AG09319 (cell line): ENCODE data around the gene CDK5RAP2.
"Not testable (repeated sequence)": the region's sequence is repeated elsewhere in the genome, so short reads cannot be mapped to it uniquely, and the experiment has no call there.

Source experiments
- DNase-seq: peaks from one replicate; pipeline ENCODE4 v3.0.0-alpha.2; 2010; ENCODE audit warnings: low read depth; ENCODE audit errors: extremely low read depth
- TF ChIP-seq, protein P1 (sequence below): IDR thresholded peaks from 2 replicates; pipeline ENCODE4 v1.5.1; 2011; ENCODE audit warnings: low read depth, mild to moderate bottlenecking, inconsistent platforms, low read length, moderate library complexity

The CDK5RAP2 gene

DNA sequence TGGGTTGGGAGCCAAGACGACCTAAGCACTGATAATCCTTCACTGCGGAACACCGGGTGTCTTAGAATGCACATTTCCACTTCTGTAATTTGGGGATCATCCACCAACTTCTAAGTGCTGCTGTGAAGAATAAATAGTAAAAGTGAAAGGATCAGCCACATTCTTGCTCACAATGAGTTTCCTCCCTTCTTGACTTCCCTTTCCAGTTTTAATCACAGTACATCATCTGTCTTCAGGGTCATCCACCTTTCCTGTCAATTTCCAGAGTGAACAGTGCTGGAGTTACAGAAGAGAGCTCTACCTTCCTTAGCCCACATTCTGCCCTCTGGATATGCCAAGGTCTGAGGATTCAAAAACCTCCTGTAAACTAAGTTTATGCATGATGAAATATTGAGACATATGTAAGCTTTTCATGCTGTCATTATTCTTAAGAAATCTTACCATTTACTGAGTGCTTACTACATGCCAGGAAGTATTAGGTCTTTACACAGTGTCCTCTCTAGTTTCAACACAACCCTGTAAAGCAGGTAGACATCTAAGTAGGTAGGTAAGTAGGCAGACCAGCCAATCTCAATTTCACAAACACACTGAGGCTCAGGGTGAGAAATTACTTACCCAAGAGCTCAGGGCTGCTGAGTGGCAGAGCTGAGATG is 105.2 kb downstream of the CDK5RAP2 start:
- TF ChIP-seq, protein P1, sequence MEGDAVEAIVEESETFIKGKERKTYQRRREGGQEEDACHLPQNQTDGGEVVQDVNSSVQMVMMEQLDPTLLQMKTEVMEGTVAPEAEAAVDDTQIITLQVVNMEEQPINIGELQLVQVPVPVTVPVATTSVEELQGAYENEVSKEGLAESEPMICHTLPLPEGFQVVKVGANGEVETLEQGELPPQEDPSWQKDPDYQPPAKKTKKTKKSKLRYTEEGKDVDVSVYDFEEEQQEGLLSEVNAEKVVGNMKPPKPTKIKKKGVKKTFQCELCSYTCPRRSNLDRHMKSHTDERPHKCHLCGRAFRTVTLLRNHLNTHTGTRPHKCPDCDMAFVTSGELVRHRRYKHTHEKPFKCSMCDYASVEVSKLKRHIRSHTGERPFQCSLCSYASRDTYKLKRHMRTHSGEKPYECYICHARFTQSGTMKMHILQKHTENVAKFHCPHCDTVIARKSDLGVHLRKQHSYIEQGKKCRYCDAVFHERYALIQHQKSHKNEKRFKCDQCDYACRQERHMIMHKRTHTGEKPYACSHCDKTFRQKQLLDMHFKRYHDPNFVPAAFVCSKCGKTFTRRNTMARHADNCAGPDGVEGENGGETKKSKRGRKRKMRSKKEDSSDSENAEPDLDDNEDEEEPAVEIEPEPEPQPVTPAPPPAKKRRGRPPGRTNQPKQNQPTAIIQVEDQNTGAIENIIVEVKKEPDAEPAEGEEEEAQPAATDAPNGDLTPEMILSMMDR = no peak
- DNase-seq = peak; percentile 58

GRCh38 chr9:120473608-120474007 is 106.4 kb downstream of the CDK5RAP2 start:
- TF ChIP-seq, protein P1 = no peak
- DNase-seq = no peak

DNA sequence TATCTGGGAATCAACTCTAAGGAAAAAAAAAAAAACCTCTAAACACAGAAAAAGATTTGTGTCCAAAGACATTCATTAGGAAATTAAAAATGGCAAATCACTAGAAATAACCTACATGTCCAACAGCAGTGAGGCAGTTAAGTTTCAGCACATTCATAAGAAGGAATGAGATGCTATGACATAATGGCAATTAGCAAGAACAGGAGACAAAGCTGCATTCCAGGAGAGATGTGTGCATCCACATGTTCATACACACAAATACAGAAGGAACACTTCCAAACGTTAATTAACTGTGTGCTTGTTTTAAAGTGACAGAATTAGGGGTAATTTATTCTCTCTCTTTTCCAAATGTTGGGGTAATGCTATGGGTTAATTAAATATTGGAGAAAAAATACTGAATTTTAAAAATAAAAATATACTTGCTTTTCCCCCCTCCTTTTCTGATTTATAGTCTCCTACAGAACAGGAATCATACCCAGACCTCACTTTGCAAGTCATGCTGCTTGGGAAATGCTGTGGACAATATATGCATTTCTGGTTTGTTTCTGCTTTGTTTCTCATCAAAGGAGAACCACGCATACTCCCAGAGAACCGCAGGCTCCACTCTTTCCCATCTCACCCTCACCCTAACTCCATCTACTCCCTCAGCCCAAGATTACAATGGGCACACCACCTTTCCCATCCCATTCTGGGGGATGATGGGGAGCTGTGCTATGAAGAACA is 114.1 kb downstream of the CDK5RAP2 start:
- TF ChIP-seq, protein P1 = no peak
- no peak for DNase-seq

DNA sequence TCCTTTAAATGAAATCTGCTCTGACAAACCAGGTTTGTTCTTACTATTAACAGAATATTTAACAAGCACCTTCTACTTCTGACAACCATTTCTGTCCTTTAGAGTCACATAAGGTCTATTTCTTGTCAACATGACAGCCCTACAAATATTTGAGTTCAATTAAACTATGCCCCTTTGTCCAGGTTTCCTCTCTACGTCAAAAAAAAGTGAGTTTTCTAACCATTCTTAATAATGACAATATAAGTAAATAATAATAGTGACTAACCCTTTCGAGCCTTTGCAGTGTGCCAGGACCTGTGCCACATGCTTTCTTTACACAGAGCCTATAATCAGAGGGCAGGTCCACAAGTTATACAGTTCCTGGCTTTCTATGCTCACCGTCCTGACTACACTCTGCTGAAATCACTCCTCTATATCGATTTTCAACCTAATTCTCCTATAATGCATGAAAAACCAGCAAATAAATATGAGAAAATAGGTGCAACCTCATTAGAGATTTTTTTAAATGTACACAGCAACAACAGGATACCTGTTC is 115.0 kb downstream of the CDK5RAP2 start:
- TF ChIP-seq, protein P1 = no peak
- DNase-seq = no peak

- TF ChIP-seq, protein P1 = no peak
Observed at GRCh38 chr9:120464176-120464886, 115.6 kb downstream of the CDK5RAP2 start.

DNA sequence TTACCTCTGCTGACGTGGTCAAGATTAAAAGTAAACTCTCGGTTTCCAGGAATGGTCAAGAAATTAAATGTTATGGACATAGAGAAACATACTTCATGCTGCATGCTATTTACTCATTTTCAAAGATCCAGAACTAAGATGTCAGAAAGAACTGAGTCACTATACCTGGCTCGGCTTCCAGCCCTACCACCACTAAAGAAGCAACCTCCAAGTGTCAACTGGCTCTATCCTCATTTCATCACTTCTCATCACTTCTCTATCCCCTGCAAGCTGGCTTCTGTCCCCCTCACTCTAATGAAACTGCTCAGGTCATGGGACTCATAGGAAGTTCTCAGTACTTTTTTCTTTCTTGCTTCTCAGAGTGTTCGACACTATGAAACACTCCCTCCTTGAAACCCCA is 116.2 kb downstream of the CDK5RAP2 start:
- TF ChIP-seq, protein P1 = no peak
- DNase-seq = no peak

More at GRCh38 chr9:120464176-120464886, 115.6 kb downstream of the CDK5RAP2 start:
- no peak for DNase-seq

- DNase-seq = not testable (repeated sequence)
Observed at GRCh38 chr9:120461677-120462076, 118.3 kb downstream of the CDK5RAP2 start.
